Measurements from ENCODE around the gene ABCC5.
"Not testable (repeated sequence)": the region's sequence is repeated elsewhere in the genome, so short reads cannot be mapped to it uniquely, and the experiment has no call there.

Gene ABCC5

DNA sequence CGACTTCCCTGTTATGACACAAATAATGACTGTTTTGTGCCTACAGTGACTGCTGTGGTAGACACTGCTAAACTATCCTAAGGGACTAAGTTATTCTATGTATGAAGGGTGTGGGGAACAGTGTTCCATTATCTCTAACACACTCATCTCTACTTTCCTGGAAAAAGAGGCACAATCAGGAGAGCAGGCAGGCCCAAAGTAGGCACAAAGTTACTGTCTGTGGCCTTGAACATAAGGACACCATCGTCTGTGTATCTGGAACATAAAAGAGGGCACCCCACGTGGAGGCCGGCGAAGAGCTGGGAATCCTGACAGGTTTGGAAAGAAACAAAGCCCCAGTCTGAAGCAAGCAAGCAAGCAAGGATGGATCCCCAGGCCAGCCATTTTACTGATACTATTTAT is 1.5 kb downstream of the ABCC5 start:
- DNase-seq (ENCODE audit: low read depth) = no peak

DNA sequence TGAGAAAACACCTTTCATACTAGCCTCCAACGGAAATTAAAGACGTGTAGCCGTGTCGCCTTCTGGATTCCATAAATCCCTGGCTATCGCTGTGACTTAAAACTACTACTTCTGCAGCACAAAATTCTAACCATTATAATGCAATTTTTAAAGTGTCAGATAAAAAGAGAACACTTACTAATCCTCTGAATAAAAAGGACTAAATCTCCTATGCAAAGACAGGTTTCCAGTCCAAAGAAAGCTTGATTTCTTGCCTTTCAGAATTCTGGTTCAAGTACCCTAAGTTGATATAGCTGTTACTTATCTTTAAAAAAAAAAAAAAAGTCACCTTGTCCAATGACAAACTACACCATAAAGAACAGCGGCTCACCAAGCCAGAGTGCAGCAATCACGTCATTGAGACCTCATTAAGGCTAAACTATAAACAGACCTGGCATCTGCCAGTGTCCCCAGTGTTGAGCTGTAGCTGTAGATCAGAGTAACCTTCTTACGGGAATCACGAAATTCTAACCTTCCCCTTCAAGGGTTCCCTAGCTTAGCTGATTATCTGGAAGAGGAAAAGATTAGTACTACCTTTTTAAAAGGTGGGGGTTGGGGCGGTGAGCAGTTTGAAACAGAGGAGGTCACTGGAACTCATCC is 2.2 kb downstream of the ABCC5 start:
- DNase-seq (ENCODE audit: low read depth) = no peak

- no peak for DNase-seq (ENCODE audit: low read depth)
Measured at GRCh38 chr3:184011937-184012889, 5.5 kb downstream of the ABCC5 start.

DNA sequence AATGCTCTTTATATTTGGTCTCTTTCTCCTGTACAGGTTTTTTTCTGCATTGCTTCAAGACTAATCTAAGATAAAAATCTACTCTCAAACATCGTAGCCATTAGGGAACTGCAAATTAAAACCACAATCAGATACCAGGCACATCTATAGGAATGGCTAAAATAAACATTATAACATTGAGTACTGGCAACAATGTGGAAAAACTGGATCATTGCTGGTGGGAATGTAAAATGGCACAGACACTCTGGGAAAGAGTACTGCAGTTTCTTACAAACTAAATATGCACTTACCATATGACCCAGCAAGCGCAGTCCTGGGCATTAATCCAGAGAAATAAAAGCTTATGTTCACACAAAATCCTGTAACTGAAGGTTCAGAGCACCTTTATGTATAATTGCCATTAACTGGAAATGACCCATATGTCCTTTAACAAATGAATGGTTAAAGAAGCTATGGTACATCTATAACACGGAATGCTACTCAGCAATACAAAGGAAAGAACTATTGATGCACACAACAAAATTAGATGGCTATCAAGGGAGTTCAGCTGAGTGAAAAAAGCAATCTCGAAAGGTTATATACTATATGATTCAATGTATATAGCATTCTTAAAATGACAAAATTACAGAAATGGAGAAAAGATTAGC is 6.3 kb downstream of the ABCC5 start:
- DNase-seq (ENCODE audit: low read depth) = no peak

DNA sequence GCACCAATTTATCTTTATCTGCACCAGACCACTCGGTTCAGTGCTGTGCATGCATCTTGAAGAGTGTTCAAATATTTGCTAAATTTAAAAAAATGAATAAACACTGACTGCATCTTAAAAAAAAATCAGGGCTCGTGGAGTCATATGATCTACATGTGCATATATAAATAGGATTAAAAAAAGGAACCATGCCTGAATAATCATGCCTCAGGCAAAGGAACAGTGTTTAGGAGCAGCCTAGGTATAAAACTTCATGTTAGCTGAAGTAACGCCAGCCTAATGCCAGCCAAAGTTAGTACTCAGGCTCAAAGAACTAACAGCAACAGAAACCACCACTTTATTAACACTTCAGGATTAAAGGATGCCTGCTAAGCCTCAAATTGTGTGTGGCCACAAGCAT is 9.5 kb downstream of the ABCC5 start:
- no peak for DNase-seq (ENCODE audit: low read depth)

- DNase-seq (ENCODE audit: low read depth) = not testable (repeated sequence)
Measured at GRCh38 chr3:184007143-184007813, 10.4 kb downstream of the ABCC5 start.

DNA sequence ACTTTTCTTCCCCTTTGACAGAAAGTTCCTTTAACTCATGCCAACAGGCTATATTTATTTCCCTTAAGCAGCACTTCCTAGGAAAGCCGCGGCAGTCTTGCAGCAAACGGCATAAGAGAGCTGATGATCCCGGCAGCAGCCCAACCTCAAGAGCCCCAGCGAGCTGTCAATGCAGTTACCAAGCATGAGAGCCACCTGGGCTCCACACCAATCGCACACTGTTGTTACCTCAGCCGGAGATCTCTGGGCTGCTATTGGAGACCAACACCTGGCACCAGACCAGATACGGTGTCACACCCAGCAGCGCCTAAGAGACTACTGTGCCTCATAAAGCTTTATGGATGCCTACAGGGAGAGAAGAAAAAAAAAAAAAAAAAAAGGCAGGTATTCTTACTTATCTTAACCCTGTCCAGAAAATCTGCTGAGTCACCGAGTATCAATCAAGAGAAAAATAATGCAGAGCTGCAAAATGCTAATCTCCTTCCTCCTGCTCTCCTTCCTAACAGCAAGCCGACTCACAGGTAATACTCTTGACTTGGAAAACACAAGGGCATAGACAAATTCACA is 11.7 kb downstream of the ABCC5 start:
- DNase-seq (ENCODE audit: low read depth) = no peak

- no peak for DNase-seq (ENCODE audit: low read depth)
Measured at GRCh38 chr3:184004476-184004875, 13.2 kb downstream of the ABCC5 start.

GRCh38 chr3:184003187-184003967 is 14.3 kb downstream of the ABCC5 start:
- DNase-seq (ENCODE audit: low read depth) = no peak

DNA sequence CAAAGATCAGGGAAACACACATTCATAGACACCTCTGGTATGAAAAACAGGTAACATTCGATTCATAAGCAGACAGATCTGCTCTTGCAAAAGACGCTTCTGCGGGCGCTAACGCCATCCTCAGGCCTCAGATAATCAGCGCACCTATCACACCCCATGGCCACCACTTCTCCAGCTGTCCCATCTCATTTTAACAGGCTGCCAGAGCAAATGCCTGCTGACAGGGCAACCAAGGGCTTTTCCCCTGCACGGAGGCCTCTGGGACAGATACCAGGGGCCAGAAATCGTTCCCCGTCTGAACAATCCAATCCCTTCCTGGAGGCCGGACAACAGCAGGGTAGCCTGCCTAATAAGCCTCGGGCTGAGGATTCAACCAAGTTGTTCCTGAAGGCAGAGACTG is 15.2 kb downstream of the ABCC5 start:
- no peak for DNase-seq (ENCODE audit: low read depth)

GRCh38 chr3:184001761-184002160 is 15.9 kb downstream of the ABCC5 start:
- DNase-seq (ENCODE audit: low read depth) = no peak

GRCh38 chr3:183991403-183991802 is 26.3 kb downstream of the ABCC5 start:
- no peak for DNase-seq (ENCODE audit: low read depth)

DNA sequence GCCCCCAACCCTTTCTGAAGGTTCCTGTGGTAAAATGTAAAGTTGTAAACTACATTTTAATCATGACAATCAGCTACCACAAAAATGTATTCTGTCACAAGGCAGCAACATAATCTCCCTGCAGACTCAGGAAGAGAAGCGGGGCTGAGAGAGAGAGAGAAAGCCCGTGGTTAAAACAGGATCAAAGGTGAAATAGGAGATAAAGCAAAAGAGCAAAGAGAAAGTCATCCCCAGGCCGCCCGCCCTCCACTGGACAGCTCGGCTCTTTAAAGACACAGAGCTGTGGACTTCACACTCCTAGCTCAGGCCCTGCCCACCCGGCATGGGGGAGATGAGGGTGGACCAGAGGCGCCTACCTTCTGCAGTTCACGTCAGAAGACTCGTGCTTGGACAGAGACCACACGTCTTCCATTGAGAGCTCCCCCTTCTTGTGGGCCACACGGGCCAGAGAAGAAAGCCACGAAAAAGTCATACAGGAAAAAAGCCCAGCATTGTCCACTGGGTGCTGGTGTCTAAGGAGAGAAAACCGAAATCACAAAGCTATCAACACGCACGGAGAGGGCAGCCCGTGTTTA is 29.4 kb downstream of the ABCC5 start:
- no peak for DNase-seq (ENCODE audit: low read depth)

GRCh38 chr3:183987000-183987600 is 30.6 kb downstream of the ABCC5 start:
- DNase-seq (ENCODE audit: low read depth) = no peak

- no peak for DNase-seq (ENCODE audit: low read depth)
Measured at GRCh38 chr3:183984749-183985729, 32.6 kb downstream of the ABCC5 start.

DNA sequence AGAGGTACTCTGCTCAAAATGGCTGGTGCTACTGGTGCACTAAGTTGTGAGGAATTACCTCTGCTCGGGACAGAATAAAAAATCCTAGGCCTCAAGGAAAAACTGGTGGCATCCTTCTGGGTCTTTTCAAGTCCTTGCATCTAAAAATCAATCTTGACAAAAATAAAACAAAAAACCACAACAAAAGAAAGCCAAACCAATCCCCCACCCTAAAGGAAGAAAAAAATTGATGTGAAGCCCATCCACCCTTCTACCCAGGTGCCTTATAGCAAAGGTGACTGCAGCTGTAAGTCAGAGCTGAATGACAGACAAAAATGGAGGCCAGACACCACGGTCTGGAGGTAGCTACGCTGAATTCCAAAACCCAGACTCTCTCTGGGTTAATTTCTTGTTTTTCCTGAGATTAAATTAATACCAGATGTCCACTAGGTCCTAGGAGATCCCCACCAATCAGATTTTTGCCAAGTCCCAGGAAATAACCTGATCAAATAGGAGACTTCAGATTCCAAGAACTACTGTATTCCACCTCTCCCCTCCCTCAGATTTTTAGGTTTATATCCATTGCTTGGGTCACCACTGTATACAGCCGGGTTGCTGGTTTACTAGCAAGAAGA is 33.5 kb downstream of the ABCC5 start:
- DNase-seq (ENCODE audit: low read depth) = no peak

DNA sequence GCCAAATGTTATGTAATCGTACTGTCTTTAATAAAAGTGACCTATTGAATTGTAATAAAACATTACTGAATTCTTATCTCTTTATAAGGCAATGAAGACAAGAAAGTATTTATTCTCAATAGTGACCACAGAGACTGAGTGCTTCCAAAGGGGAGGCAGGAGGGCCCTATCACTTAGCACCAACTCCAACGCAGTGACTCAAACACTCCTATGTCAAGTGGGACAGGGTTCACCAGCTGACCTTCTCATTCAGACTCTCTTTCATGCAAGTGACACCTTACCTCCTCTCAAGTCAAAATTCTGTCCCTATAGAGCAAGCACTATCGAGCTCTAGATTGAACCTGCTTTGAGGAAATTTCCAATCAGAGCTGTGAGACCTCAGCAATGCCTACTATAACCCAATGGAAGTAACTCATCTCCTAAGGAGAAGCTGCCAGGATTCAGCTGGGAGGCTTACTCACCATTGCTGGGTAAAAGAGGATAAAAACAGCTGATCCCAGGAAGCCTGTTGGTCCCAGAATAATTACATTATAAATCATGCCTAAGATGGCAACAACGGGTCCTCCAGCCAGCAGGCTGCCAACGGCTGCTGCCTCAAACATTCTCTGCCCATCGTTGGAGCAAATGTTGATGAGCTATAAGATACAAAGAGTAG is 35.6 kb downstream of the ABCC5 start:
- no peak for DNase-seq (ENCODE audit: low read depth)

DNA sequence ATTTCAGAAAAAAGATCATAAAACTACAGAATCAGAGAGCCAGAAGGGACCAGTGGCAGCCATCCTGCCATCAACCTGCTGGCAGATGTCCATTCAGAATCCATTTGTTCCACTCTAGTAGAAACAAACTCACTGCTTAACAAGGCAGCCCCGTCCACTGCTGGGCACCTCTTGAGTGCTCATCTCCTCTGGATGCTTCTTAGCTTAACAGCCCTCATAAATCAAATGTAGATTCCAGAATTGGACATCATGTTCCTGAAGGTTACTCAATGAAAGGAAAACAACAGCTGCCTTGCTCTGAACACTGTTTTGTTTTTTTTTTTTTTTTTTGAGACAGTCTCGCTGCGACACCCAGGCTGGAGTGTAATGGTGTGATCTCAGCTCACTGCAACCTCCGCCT is 37.3 kb downstream of the ABCC5 start:
- DNase-seq (ENCODE audit: low read depth) = no peak

Data from stimulated activated CD8-positive, alpha-beta memory T cell treated with anti-CD3 and anti-CD28 coated beads, Interleukin-12 subunit alpha, Interleukin-12 subunit beta, amount 100 ng/mL, for 4 hours (primary cell).